ENCODE measurements around the gene MAGI2.
A peak's percentile ranks its signal among the peaks of the same experiment; 100 is the strongest.

Gene MAGI2

DNA sequence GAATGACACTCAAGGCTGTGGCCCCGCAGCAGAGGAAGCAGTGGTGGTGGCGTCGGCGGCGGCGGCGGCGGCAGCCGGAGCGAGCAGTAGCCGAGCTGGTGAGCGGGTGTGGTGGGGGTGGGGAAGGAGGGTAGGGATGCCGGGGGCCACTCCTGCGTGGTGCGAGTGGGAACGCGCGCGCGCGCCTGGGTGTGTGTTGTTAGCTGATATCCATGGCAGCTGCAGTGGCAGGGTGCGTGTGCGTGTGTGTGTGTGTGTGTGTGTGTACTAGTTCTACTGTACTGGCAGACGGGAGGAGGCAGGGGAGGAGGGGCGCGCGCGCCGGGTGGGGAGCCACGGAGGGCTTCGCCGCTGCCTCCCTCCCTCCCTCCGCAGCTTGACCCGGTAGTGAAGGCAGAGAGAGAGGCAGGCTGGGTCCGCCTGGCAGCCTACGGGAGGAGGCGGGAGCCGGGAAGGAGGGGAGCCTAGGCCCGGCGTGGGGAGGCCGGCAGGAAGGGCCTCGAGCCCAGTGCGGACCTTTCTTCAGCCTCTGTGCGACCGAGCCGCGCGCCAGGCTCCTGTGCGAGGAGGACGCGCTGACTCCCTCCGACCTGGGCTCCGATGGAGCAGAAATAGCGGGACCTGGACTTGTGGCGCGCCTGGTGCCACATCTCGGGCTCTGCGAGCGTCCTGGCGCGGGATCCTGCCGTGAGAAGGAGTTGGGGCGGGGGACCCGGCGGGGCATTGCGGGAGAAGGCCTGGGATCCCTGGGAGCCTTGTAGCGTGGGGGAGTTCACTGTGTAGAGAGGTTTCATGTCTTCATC is at the start of gene MAGI2:
Gene MAGI2 (minus strand): TSS at position 110 of the 803 bp plus-strand sequence. CDS start 347 bp downstream, outside the sequence.
- H3K4me3 ChIP-seq = peak within 1 kb of the TSS; percentile 33 to 54 (median 44)
- H3K27ac ChIP-seq = peak within 1 kb of the TSS; percentile 40 to 94 (median 79)

DNA sequence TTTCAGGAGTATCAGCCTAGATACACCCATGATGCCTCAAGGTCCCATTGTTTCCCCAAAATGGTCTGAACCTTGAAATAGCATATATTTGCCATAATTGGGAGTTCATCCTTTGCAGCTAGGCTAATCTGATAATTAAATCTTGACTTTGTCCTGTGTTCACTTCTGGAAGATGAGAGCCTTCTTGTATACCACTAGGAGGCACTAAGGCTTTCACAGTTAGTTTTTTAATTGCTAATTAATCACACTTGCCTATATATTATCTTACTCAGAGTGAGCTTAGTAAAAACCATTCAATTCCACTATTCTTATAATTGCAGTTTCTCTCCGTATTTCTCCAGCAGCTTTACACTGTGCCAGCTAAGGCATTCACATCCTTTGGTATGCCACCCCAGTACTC is 48.7 kb upstream of the MAGI2 start:
- no peak overlapping the region for H3K4me3 ChIP-seq
- H3K27ac ChIP-seq = no peak overlapping the region

DNA sequence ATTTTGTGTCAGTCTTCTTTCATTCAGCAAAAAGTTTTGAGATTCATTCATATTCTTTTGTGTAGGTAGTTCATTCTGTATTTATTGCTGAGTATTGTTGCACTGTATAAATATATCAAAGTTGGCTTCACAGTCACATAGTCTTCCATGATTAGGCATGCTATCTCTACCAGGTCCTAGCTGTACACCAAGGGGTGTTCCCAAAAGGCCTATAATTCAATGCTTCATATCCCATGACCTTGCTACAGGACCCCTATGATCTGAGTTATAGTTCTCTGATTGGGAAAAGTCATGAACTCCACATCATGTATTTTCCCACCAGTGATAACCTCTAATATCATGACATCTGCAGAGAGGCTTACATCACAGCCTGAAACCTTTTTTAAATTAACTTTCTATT is 47.3 kb upstream of the MAGI2 start:
- Histone ChIP-seq H3K4me3 (no peak overlapping the region), H3K27ac (no peak overlapping the region)

DNA sequence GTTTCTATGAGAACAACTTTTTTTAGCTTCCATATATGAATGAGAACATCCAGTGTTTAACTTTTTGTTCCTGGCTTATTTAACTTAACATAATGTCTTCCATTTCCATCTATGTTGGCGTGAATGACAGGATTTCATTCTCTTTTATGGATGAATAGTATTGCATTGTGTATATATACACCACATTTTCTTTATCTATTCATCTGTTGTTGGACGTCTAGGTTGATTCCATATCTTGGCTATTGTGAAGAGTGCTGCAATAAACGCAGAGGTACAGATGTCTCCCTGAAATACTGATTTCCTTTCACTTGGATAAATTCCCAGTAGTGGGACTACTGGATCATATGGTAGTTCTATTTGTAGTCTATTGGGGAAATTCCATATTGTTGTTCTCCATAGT is 44.3 kb upstream of the MAGI2 start:
- Histone ChIP-seq H3K4me3 (no peak overlapping the region), H3K27ac (no peak overlapping the region)

DNA sequence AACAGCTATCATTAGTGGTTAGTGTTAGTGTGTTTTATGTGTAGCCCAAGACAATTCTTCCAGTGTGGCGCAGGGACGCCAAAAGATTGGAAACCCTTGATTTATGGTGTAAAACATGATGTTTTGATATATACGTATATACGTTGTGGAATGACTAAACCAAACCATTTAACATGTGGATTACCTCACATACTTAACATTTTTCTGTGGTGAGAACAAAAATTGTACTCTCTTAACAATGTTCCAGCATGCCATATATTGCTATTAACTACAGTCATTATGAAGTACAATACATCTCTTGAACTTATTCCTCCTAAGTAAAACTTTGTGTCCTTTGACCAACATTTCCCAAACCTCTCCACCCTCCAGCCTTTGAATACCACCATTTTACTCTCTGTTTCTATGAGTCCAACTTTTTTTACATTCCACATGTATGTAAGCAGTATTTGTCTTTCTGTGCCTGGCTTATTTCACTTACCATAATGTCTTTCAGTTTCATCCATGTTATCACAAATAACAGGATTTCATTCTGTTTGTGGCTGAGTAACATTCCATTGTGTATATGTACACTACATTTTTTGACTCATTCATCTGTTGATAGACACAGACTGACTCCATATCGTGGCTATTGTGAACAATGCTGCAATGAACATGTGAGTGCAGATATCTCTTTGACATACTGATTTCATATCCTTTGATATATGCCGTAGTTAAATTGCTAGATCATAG is 42.2 kb upstream of the MAGI2 start:
- Histone ChIP-seq H3K4me3 (no peak overlapping the region), H3K27ac (no peak overlapping the region)

DNA sequence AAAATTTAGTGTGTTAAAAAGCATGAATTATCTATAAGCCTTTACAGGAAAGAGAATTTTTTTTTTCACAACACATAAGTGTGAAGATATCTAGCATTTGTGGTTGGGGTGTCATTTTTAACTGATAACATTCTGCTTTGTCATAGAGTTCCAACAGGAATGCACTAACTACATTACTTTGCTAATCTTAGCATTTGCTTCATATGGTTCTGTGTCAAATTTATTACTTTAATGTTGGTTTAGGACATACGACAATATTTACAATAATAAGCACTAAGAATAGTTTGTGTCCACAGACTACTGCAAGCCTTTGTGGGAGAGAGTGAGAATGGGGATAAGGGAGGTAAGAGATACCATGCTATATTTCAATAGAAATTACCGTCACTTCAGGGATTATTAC is 40.6 kb upstream of the MAGI2 start:
- H3K27ac ChIP-seq = no peak overlapping the region
- H3K4me3 ChIP-seq = no peak overlapping the region

DNA sequence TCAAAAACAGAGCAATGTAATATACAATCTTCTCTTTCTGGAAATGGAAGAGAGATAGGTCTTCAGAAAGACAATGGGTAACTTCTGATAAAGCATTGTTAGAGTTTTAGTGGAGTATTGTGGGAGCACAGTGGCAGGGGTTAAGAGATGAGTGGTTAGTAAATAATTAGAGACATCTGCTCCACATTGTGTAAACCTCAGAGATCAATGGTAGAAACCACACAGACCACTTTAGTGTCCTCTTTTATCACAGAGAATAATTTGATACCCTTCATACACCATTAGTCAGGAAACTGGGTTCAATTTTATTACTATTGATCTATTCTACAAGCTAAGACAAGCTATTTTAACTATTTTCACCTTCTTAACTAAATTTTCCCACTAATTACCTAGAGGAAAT is 35.9 kb upstream of the MAGI2 start:
- H3K4me3 ChIP-seq = no peak overlapping the region

DNA sequence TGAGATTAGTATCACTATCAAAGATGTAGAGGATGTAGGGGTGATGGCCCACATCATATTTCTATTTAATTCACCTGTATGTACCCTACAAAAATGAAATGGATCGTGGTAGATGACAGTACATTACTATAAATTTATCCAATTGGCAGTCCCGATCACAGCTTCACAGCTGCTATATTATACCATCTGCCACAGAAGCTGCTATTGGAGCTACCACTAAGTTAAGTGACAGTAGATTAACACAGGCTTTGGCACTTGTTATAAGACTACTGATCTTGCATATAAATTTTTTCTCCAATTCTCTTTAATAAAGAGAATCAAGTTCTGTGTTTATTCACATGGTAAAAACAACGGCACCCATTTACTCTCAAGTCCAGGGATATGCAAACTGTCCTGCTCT is 24.9 kb upstream of the MAGI2 start:
- no peak overlapping the region for H3K27ac ChIP-seq
- H3K4me3 ChIP-seq = no peak overlapping the region

More for the DNA sequence above, 35.9 kb upstream of the MAGI2 start:
- no peak overlapping the region for H3K27ac ChIP-seq

DNA sequence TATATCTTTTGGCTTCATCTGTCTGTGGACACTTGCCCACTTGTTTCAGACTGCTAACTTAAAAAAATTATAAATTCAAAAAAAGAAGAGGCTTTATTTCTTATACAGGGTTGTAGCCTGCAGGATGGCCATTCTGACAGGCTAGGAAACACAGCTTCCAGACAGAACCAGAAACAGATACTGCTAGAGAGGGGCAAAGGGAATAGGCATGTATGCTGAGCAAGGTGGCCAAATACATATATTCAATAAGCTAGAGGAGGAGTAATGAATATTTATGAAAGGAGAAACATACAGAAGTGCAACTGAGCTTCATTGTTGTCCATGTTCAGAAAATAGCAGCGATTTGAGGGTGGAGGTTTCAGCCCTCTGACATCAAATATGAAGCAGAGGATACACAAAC is 22.0 kb upstream of the MAGI2 start:
- Histone ChIP-seq H3K27ac (no peak overlapping the region), H3K4me3 (no peak overlapping the region)

DNA sequence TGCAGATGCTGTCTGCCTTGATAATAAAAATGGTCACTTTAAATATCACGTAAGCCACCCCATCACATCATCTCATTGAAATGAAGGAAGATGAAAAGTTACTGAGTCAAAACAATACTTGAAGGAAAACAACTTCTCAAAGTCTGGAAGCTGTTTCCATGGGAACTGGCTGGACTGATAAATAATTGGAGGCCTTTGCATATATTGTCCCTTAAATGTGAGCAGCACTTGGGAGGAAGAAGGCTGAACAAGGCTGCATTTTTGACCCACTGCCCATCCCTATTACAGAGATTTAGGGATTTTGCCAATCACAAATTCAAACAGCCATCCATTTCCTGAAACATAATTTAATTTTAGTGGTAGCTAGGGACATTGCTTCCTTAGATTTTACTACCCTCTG is 18.2 kb upstream of the MAGI2 start:
- Histone ChIP-seq H3K27ac (no peak overlapping the region), H3K4me3 (no peak overlapping the region)

DNA sequence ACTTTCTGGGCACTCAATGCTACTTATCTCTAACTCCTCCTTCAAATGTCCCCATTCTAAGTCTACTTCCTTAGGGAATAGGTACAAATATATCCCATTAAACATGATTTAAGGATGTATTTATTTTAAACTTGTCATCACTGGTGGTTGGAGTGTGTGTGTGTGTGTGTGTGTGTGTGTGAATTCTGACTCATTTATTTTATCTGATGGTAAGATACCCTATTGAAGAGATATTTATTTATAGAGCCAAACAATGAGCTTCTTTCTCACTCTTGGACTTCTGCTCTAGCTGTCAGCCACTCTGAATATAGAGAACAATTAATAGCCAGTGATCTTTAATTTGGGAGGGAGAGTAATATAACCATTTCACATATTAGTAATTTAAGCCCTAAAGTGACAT is 17.8 kb upstream of the MAGI2 start:
- Histone ChIP-seq H3K27ac (no peak overlapping the region), H3K4me3 (no peak overlapping the region)

DNA sequence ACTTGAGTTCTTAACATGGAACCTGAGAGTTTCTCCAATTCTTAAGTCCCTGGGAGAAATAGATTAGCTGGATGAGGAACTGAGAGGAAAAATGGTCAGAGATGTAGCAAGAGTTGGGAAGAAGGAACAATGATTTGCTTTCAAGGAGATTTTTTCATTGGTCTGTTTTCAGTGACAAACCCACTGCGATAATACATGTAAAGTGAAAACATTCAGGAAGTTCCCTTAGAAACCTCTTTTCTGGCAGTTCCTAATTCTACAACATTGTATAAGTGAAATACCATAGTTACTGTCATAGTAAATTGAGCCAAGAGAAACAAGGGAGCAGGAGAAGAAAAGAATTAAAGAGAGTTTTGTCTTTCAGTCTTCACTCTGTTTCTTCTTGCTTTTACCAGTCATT is 12.1 kb upstream of the MAGI2 start:
- H3K27ac ChIP-seq = no peak overlapping the region
- H3K4me3 ChIP-seq = no peak overlapping the region

DNA sequence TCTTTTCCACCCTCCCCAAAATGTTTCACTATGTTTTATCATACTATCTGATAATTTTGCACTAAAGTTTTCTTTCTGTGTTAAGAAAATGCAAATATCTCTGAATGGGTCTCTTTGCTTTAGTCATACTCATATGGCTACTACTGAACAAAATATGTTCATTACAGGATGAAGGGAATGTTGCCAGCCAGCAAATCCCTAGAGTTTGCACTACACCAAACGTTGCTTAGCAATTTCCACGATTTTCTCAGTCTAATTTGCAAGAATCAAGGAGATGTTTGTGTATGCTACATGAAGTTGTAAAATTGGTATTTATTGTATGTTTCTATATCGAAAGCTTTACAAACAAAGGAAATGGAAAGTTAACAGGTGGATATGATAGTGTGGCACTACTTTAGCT is 10.6 kb upstream of the MAGI2 start:
- Histone ChIP-seq H3K27ac (no peak overlapping the region), H3K4me3 (no peak overlapping the region)

DNA sequence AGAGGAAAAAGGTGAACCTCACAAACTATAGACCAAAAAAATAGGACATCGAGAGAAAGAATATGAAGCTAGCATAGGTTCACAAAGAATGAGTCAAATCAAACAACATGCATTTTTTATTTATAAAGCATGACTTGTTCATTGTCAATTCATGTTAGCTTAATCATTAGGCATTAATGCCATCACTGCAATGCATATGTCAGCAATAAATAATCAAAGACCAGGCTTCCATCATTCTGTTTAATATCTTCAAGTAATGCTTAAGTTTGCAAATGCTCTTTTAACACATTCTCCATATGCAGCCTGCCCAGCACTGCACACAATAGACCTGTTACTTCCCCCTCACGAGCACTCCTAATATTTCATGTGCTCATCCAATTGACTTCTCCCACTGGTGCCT is 8.9 kb upstream of the MAGI2 start:
- Histone ChIP-seq H3K4me3 (no peak overlapping the region), H3K27ac (no peak overlapping the region)

DNA sequence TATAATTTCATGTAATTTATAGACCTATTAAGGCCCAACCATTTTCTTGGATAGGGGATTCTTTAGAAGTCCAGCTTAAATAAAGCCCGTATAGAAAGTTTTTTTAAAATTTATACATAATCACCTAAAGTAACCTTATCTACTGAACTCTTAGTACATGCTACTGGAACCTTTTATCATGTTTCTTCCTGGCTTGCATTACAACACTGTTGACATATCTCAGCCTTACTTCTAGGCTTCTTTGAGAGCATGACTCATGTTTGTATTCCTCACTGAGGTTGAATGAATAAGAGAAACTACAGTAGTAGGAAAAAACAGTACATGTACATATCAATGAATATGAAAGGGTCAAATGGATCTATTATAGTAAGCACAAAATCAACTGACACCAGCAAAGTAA is 8.2 kb upstream of the MAGI2 start:
- H3K4me3 ChIP-seq = no peak overlapping the region
- no peak overlapping the region for H3K27ac ChIP-seq

DNA sequence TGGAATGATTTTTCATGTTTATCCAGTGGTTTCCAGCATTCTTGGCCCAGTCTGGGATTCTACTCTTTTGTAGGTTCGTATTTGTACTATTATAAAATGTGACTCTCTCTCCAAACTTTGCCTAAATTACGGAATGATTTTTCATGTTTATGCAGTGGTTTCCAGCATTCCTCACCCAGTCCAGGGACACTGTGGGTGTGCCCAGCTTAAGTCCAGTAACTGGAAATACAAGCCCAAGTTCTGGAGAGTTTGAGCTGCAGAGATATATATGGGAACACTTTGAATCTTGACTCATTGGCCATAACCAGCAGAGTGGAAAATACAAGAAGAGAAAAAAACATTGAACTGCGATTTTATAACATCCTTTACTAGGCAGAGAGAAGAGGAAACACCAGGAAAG is 5.9 kb upstream of the MAGI2 start:
- Histone ChIP-seq H3K27ac (peak overlapping the region in 1 of 21 experiments; percentile 32), H3K4me3 (no peak overlapping the region)

DNA sequence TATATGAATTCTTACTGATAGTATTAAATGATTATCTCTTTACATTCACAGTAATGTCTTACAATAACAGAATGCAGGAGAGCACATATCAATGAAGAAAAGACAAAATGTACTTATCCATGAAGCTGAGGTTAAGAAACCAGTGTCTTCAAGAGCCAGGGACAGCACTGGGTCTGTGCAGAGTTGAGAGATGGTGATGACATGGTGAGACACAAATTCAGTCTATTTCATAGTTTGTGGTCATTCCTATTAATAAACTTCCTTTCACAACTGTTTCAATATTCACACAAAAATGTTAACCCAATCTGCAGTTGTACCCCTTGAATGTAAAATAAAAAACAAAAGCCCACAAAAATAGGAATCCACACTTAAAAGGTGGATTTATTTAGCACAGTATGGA is 5.3 kb upstream of the MAGI2 start:
- H3K4me3 ChIP-seq = no peak overlapping the region
- H3K27ac ChIP-seq = peak overlapping the region in 1 of 21 experiments; percentile 32

DNA sequence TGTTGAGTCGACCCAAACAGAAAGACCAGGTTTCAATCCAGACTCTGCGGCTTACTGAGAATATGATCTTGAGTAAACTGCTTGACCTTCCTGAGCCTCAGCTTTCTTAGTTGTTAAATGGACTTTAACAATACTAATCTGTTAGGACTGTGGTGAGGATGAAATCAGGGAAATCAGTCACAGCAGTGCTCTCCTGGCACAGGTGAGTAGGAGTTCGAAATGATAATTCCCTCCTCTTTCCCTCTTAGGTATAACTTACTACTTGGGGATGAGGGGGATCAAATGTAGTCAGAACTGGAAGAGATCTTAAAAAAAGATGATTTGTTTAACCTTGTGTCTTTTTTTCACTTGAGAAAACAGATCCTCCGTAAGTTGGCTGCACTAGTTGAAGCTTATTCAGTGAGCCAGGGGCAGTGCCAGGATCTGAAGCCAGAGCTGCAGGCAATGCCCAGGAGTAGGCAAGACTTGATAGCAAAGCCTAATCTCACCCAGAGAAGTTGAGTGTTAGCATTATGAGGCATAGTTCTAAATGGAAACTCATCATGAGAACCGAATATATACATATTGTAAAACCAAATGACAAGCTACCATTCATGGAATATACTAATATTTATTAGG is 1.8 kb upstream of the MAGI2 start:
- H3K27ac ChIP-seq = peak overlapping the region in 5 of 21 experiments; percentile 26 to 93 (median 91)
- H3K4me3 ChIP-seq = peak overlapping the region in 1 of 7 experiments; percentile 54

DNA sequence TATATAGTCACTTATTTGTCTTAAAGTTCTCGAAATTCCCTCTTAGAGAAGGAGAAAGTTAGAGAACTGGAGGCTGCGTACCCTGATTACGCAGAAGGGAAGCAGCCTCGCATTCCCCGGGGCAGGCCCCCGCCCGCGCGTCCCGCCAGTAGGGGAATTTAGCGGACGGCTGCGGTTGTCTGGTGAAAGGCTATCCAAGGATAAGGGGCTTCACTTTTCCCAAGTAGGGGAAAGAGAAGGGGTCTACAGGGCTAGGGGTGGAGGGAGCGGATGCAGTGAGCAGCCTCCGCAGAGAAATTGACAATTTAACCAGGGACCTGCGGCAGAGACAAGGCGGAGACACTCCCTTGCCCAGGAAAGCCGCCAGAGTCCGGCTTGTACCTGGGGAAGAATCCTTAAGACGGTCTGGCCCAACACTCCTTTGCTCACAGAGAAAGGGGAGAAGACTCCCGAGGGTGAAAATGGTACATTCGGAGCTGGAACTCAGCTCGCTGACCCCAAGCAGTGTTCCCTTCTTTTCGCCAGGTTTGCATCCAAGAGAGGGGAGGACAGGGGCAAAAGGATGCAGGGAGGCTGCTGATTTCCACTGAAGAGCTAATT is 994 bp upstream of the MAGI2 start:
- Histone ChIP-seq H3K4me3 (peak overlapping the region; percentile 33 to 54 (median 44)), H3K27ac (peak overlapping the region; percentile 40 to 94 (median 79))

DNA sequence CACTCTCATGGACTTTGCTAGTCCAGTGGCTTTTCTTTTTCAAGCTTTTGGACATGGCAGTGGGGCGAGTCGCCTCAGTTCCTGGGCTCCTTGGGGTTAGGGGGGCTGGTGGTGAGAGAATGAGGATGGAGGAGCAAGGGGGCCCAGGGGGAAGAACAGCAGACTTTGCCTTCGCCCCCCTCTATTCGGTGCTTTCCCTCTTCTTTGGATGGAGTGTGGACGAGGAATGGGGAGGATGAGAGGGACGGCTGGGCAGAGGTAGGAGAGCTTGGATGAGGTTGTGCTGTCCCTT is 255 bp downstream of the MAGI2 start:
- peak overlapping the region; percentile 33 to 54 (median 44) for H3K4me3 ChIP-seq

More for the DNA sequence above, 255 bp downstream of the MAGI2 start:
- peak overlapping the region in 19 of 21 experiments; percentile 38 to 94 (median 81) for H3K27ac ChIP-seq
